ENCODE results near the gene CCDC85C.

DNA sequence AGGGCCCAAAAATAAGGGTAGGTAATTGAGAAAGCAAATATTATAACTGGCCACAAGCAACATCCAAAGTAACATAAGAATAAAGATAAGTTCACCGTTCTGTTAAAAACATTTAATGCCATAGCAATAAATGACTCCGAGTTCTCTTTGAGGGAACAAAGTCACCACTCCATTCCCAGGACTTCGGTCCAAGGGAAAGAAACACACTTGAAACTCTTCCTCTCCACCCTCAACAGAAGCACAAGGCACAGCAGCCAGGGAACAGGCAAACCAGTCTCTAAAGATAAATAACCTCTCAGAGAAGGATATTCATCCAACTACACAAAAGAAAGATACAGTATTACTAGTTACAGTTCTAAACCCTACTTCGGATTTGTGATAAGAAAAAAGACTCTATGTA, 125.9 kb downstream of the CCDC85C start:
- TF ChIP-seq CHD1 (IDR thresholded peaks at IDR 0.05; ENCODE audit: low read depth, low read length): no peak
- TF ChIP-seq, protein P1, sequence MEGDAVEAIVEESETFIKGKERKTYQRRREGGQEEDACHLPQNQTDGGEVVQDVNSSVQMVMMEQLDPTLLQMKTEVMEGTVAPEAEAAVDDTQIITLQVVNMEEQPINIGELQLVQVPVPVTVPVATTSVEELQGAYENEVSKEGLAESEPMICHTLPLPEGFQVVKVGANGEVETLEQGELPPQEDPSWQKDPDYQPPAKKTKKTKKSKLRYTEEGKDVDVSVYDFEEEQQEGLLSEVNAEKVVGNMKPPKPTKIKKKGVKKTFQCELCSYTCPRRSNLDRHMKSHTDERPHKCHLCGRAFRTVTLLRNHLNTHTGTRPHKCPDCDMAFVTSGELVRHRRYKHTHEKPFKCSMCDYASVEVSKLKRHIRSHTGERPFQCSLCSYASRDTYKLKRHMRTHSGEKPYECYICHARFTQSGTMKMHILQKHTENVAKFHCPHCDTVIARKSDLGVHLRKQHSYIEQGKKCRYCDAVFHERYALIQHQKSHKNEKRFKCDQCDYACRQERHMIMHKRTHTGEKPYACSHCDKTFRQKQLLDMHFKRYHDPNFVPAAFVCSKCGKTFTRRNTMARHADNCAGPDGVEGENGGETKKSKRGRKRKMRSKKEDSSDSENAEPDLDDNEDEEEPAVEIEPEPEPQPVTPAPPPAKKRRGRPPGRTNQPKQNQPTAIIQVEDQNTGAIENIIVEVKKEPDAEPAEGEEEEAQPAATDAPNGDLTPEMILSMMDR (conservative IDR thresholded peaks at IDR 0.05; ENCODE audit: low read depth, low read length): no peak
- TF ChIP-seq POLR2A (IDR thresholded peaks at IDR 0.05; ENCODE audit: low read depth, low read length): no peak
- no peak for TF ChIP-seq MAZ (IDR thresholded peaks at IDR 0.05; ENCODE audit: borderline replicate concordance, low read depth, low read length)
- TF ChIP-seq FOS (IDR thresholded peaks at IDR 0.05; ENCODE audit: low read depth, low read length): no peak
